Measurements from ENCODE around the gene MAPK7.

GRCh38 chr17:19410091-19410490, 31.8 kb downstream of the MAPK7 start:
- no peak for TF ChIP-seq ZNF529 (tag by site-specific recombination; IDR thresholded peaks at IDR 0.05; ENCODE audit: insufficient replicate concordance)
- no peak for TF ChIP-seq CTCF (tag by site-specific recombination; IDR thresholded peaks at IDR 0.05)
- TF ChIP-seq SP2 (tag by site-specific recombination; IDR thresholded peaks at IDR 0.05), result no peak
- TF ChIP-seq ZNF585B (tag by site-specific recombination; IDR thresholded peaks at IDR 0.05), result no peak
- TF ChIP-seq REST (tag by site-specific recombination; IDR thresholded peaks at IDR 0.05), result no peak
- TF ChIP-seq ZNF138 (tag by site-specific recombination; IDR thresholded peaks at IDR 0.05; ENCODE audit: borderline replicate concordance), result no peak
- TF ChIP-seq ZNF366 (tag by site-specific recombination; conservative IDR thresholded peaks at IDR 0.05), result no peak
- no peak for TF ChIP-seq ZNF274 (IDR thresholded peaks at IDR 0.05; ENCODE audit: low read length)
- TF ChIP-seq ZNF274 (tag by site-specific recombination; IDR thresholded peaks at IDR 0.05; ENCODE audit: borderline replicate concordance), result no peak
